22Rv1 (cell line): ENCODE data around the gene SQSTM1.

ENCODE experiments used
- ZFX ChIP-seq: fragments of 450-650 bp; IDR thresholded peaks from 2 replicates; pipeline ENCODE4 v1.6.1; 2017; ENCODE audit warnings: antibody characterized with exemption, borderline replicate concordance
- TF ChIP-seq, protein P1 (sequence below): fragments of 450-650 bp; IDR thresholded peaks from 2 replicates; pipeline ENCODE4 v1.5.1; 2017; ENCODE audit warnings: mild to moderate bottlenecking

DNA sequence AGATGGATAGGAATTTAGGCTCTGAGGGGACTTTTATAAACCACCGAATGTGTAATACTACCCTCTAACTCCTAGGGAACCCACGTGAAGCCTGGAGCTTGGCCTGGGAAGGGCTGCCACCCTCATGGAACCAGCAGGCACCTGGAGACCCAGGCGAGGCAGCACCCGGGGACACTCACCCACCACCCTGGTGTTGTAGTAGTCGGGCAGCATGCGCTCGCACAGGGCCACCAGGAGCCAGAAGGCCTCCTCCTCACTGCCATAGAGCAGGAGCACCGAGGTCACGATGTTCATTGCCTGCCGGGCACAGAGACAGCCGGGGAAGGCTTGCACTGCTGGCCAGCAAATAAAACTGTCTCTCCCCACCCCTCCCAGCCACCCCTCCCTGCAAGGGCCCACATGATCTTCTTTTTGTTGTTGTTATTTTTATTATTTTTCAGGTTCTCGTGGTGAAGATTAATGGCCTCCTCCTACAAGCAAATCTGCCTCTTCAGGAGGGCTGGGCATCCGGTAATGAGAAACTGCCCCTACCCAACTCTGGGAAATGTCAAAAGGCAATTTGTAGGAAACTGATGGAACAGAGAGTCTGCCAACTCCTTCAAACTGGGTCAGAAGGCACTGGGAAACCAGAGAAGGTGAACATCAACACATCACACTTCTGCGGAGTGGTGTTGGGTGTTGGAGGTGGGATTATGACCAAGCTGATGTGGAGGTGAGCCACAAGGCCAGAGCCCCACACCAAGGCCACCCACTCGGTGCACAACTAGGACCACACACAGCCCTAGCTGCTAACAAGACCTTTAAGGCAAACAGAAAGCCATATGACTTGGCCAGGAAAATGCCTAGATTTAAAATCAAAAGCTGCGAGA, 55.3 kb downstream of the SQSTM1 start:
- TF ChIP-seq, protein P1, sequence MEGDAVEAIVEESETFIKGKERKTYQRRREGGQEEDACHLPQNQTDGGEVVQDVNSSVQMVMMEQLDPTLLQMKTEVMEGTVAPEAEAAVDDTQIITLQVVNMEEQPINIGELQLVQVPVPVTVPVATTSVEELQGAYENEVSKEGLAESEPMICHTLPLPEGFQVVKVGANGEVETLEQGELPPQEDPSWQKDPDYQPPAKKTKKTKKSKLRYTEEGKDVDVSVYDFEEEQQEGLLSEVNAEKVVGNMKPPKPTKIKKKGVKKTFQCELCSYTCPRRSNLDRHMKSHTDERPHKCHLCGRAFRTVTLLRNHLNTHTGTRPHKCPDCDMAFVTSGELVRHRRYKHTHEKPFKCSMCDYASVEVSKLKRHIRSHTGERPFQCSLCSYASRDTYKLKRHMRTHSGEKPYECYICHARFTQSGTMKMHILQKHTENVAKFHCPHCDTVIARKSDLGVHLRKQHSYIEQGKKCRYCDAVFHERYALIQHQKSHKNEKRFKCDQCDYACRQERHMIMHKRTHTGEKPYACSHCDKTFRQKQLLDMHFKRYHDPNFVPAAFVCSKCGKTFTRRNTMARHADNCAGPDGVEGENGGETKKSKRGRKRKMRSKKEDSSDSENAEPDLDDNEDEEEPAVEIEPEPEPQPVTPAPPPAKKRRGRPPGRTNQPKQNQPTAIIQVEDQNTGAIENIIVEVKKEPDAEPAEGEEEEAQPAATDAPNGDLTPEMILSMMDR, result no peak
- TF ChIP-seq ZFX, result no peak
